CD8-positive, alpha-beta memory T cell (primary cell): ENCODE results near the gene WDR27. TPM values are rescaled to one million over a fixed set of nuclear protein-coding genes. Genes with fewer than 3 reads are reported as not detected.

Source experiments
- CTCF ChIA-PET: fragments of 350-600 bp; sonication (Branson Sonifier 250); formaldehyde crosslinking; loops from one replicate; lab custom pipeline; 2021; ENCODE audit warnings: antibody characterized with exemption; lab: Charles Lee
- POLR2A ChIA-PET: fragments of 350-600 bp; sonication (Branson Sonifier 250); formaldehyde crosslinking; loops from one replicate; lab custom pipeline; 2021; ENCODE audit warnings: antibody characterized with exemption; lab: Charles Lee
- DNase-seq, 5 donors: peaks; one replicate each; pipeline versions ENCODE4 v3.0.0 to v3.0.0-alpha.2; 2020 to 2022; ENCODE audit warnings: mixed read lengths in 1 of 5
- H3K27ac ChIP-seq: one replicate; pipeline ENCODE4 v1.7.0; 2013; ENCODE audit warnings: low read depth, mild to moderate bottlenecking, low read length, moderate library complexity
- H3K27me3 ChIP-seq: 2 replicates; pipeline ENCODE4 v1.7.0; 2013; ENCODE audit warnings: low read length, mild to moderate bottlenecking; ENCODE audit not compliant: insufficient read depth, poor library complexity, severe bottlenecking
- H3K36me3 ChIP-seq: 2 replicates; pipeline ENCODE4 v1.7.0; 2013; ENCODE audit warnings: mild to moderate bottlenecking, low read length, moderate library complexity; ENCODE audit not compliant: insufficient read depth
- H3K4me1 ChIP-seq: 2 replicates; pipeline ENCODE4 v1.7.0; 2013; ENCODE audit warnings: mild to moderate bottlenecking, low read length, moderate library complexity; ENCODE audit not compliant: insufficient read depth
- H3K4me3 ChIP-seq: 2 replicates; pipeline ENCODE4 v1.7.0; 2013; ENCODE audit warnings: mild to moderate bottlenecking, low read length
- H3K9me3 ChIP-seq: 2 replicates; pipeline ENCODE4 v1.7.0; 2013; ENCODE audit warnings: mild to moderate bottlenecking, low read length
- H3K27ac Mint-ChIP-seq, 8 donors: one replicate each; pipeline ENCODE4 v1.8.0; 2020 to 2021; ENCODE audit warnings: mixed read lengths in 8 of 8, mild to moderate bottlenecking in 6 of 8, inconsistent platforms in 3 of 8, moderate library complexity in 3 of 8
- H3K27me3 Mint-ChIP-seq, 2 donors: one replicate each; pipeline ENCODE4 v1.8.0; 2020 to 2021; ENCODE audit warnings: mixed read lengths in 2 of 2, mild to moderate bottlenecking in 1 of 2, moderate library complexity in 1 of 2
- H3K36me3 Mint-ChIP-seq, 3 donors: one replicate each; pipeline ENCODE4 v1.8.0; 2020 to 2021; ENCODE audit warnings: mixed read lengths in 3 of 3, inconsistent platforms in 1 of 3, mild to moderate bottlenecking in 1 of 3
- H3K4me1 Mint-ChIP-seq, 3 donors: one replicate each; pipeline ENCODE4 v1.8.0; 2020 to 2021; ENCODE audit warnings: mixed read lengths in 3 of 3, inconsistent platforms in 1 of 3, mild to moderate bottlenecking in 1 of 3
- H3K4me3 Mint-ChIP-seq, 7 donors: one replicate each; pipeline ENCODE4 v1.8.0; 2020 to 2021; ENCODE audit warnings: mixed read lengths in 7 of 7, mild to moderate bottlenecking in 6 of 7, moderate library complexity in 4 of 7, inconsistent platforms in 2 of 7
- H3K9me3 Mint-ChIP-seq, 5 donors: one replicate each; pipeline ENCODE4 v1.8.0; 2020 to 2022; ENCODE audit warnings: mixed read lengths in 5 of 5, mild to moderate bottlenecking in 3 of 5, moderate library complexity in 2 of 5, inconsistent platforms in 1 of 5
- polyA plus RNA-seq: library from polyadenylated mRNA; unstranded; fragments of 300-500 nt; fragmentation: Illumina TruSeq; gene quantifications from one replicate; pipeline ENCODE4 v1.2.3, GENCODE V29; 2021
- total RNA-seq, 2 experiments: library from RNA; stranded (reverse); gene quantifications; one replicate each; pipeline ENCODE4 v1.2.3, GENCODE V29; 2021

Gene WDR27
- total and polyA plus RNA-seq, 3 experiments from 2014 or later = 7.4 to 29.4 (median 24.5) TPM

DNA sequence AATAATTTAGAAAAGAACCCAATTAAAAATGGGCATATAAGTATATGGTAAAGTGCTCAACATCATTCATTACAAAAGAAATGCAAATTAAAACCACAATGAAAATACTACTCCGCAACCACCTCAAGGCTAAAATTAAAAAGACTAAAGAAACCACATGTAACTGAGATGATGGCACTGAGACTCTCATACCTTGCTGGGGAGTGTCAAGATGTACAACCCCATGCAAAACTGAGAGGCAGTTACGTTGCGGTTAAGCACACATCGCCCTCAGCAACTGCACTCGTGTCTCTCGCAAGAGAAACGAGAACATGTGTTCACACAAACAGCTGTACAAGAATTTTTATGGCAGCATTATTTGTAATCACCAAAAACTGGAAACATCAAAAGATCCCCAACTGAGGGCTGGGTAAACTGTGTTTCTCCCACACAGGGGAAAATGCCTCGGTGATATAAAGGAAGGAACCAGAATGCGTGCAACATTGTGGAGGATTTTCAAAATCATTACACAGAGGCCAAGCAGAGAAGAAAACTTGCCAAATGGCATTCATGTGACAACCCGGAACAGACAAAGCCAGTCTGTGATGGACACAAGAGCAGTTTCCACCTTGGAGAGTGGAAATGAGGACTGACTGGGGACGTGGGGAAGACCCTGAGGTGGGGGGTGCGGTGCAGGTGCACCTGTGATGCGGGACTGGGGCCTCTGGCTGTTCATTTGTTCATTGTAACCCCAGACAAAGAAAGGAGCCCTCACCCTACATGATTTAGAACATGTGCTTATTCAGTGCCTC is 144.9 kb downstream of the WDR27 start:
- ChIA-PET CTCF (no interaction called here), POLR2A (no interaction called here)
- peak in 3 of 5 donors; percentile 27 to 58 (median 52) for DNase-seq
- H3K27me3 Mint-ChIP-seq = peaks cover 0 to 4% of the 10 kb centered on the region in 2 donors
- peaks cover 0 to 8% (median 3%) of the 10 kb centered on the region in 5 donors for H3K9me3 Mint-ChIP-seq
- H3K36me3 Mint-ChIP-seq = peaks cover 14 to 22% (median 20%) of the 10 kb centered on the region in 3 donors
- Histone ChIP-seq H3K4me3 (no peak overlapping the region), H3K4me1 (peaks cover 10% of the 10 kb centered on the region), H3K27me3 (no peaks in the 10 kb centered on the region), H3K9me3 (no peaks in the 10 kb centered on the region), H3K27ac (no peak overlapping the region), H3K36me3 (no peaks in the 10 kb centered on the region)
- peak overlapping the region in 5 of 8 donors; percentile 25 to 84 (median 64) for H3K27ac Mint-ChIP-seq
- peak overlapping the region in 4 of 7 donors; percentile 42 to 72 (median 56) for H3K4me3 Mint-ChIP-seq
- H3K4me1 Mint-ChIP-seq = peaks cover 12 to 28% (median 19%) of the 10 kb centered on the region in 3 donors

DNA sequence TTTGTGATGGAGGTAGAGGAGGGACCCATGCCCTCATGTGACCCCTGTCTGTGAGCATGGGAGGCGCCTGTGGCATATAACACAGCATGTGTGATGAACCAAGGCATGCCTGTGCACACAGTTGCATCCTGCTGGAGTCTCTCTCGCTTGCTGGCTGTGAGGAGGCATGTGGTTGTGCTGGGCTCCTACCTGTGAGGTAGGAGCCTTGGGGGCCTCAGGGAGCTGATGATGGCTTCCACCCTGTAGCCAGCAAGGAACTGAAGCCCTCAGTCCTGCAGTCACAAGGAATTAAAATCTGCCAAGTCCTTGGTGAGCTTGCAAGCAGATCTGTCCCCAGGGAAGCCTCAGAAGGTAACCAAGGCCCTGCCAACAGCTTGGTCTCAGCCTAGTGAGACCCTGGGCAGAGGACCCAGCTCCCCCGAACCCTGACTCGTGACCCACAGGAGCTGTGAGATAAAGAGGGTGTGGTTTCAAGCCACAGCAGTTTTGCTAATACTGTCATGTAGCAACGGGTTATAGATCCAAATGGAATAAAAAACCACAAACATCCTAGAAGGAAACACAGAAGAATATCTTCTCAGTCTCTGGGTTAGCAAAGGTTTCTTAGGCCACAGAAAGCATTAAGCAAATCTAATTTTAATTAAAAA is 145.7 kb downstream of the WDR27 start:
- Mint-ChIP-seq H3K27me3 (peaks cover 0 to 4% of the 10 kb centered on the region in 2 donors), H3K4me3 (peak overlapping the region in 1 of 7 donors; percentile 15), H3K4me1 (peaks cover 12 to 28% (median 19%) of the 10 kb centered on the region in 3 donors), H3K36me3 (peaks cover 10 to 19% (median 17%) of the 10 kb centered on the region in 3 donors), H3K27ac (no peak overlapping the region), H3K9me3 (no peaks in the 10 kb centered on the region)
- Histone ChIP-seq H3K4me3 (no peak overlapping the region), H3K9me3 (no peaks in the 10 kb centered on the region), H3K27me3 (no peaks in the 10 kb centered on the region), H3K36me3 (no peaks in the 10 kb centered on the region), H3K27ac (no peak overlapping the region), H3K4me1 (peaks cover 10% of the 10 kb centered on the region)
- no peak for DNase-seq
- ChIA-PET POLR2A (no interaction called here), CTCF (no interaction called here)

GRCh38 chr6:169545982-169546381 is 155.8 kb downstream of the WDR27 start:
- H3K27me3 ChIP-seq = no peaks in the 10 kb centered on the region
- H3K27ac ChIP-seq = no peak overlapping the region
- Mint-ChIP-seq H3K27ac (no peak overlapping the region), H3K4me1 (no peaks in the 10 kb centered on the region), H3K36me3 (peaks cover 2 to 28% (median 9%) of the 10 kb centered on the region in 3 donors), H3K27me3 (no peaks in the 10 kb centered on the region), H3K9me3 (peaks cover 0 to 17% (median 8%) of the 10 kb centered on the region in 5 donors), H3K4me3 (no peak overlapping the region)
- no peak for DNase-seq
- POLR2A ChIA-PET = no interaction called here
- H3K36me3 ChIP-seq = no peaks in the 10 kb centered on the region
- CTCF ChIA-PET = no interaction called here
- H3K4me3 ChIP-seq = no peak overlapping the region
- H3K9me3 ChIP-seq = no peaks in the 10 kb centered on the region
- no peaks in the 10 kb centered on the region for H3K4me1 ChIP-seq

- ChIA-PET POLR2A (no interaction called here), CTCF (no interaction called here)
- no peaks in the 10 kb centered on the region for H3K27me3 Mint-ChIP-seq
- Histone ChIP-seq H3K36me3 (no peaks in the 10 kb centered on the region), H3K4me3 (no peak overlapping the region), H3K9me3 (no peaks in the 10 kb centered on the region), H3K27ac (no peak overlapping the region), H3K4me1 (no peaks in the 10 kb centered on the region), H3K27me3 (no peaks in the 10 kb centered on the region)
- no peak overlapping the region for H3K4me3 Mint-ChIP-seq
- H3K36me3 Mint-ChIP-seq = peaks cover 2 to 24% (median 7%) of the 10 kb centered on the region in 3 donors
- H3K4me1 Mint-ChIP-seq = no peaks in the 10 kb centered on the region
- DNase-seq = no peak
- no peak overlapping the region for H3K27ac Mint-ChIP-seq
- peaks cover 0 to 14% (median 8%) of the 10 kb centered on the region in 5 donors for H3K9me3 Mint-ChIP-seq
Observed at GRCh38 chr6:169543704-169544103, 158.1 kb downstream of the WDR27 start.

- POLR2A ChIA-PET = no interaction called here
- Histone ChIP-seq H3K36me3 (no peaks in the 10 kb centered on the region), H3K4me1 (no peaks in the 10 kb centered on the region), H3K9me3 (no peaks in the 10 kb centered on the region), H3K4me3 (no peak overlapping the region), H3K27ac (no peak overlapping the region), H3K27me3 (no peaks in the 10 kb centered on the region)
- H3K4me1 Mint-ChIP-seq = no peaks in the 10 kb centered on the region
- peaks cover 0 to 9% (median 4%) of the 10 kb centered on the region in 5 donors for H3K9me3 Mint-ChIP-seq
- no peak overlapping the region for H3K27ac Mint-ChIP-seq
- CTCF ChIA-PET = no interaction called here
- H3K27me3 Mint-ChIP-seq = no peaks in the 10 kb centered on the region
- no peak for DNase-seq
- peaks cover 1 to 16% (median 6%) of the 10 kb centered on the region in 3 donors for H3K36me3 Mint-ChIP-seq
- no peak overlapping the region for H3K4me3 Mint-ChIP-seq
Observed at GRCh38 chr6:169542491-169542890, 159.3 kb downstream of the WDR27 start.

- Mint-ChIP-seq H3K36me3 (peaks cover 3 to 27% (median 11%) of the 10 kb centered on the region in 3 donors), H3K4me1 (no peaks in the 10 kb centered on the region), H3K27me3 (no peaks in the 10 kb centered on the region), H3K4me3 (no peak overlapping the region), H3K9me3 (peaks cover 9 to 18% (median 13%) of the 10 kb centered on the region in 5 donors), H3K27ac (no peak overlapping the region)
- H3K4me1 ChIP-seq = no peaks in the 10 kb centered on the region
- ChIA-PET POLR2A (no interaction called here), CTCF (no interaction called here)
- H3K9me3 ChIP-seq = no peaks in the 10 kb centered on the region
- no peaks in the 10 kb centered on the region for H3K27me3 ChIP-seq
- DNase-seq = no peak
- H3K36me3 ChIP-seq = no peaks in the 10 kb centered on the region
- H3K4me3 ChIP-seq = no peak overlapping the region
- H3K27ac ChIP-seq = no peak overlapping the region
Observed at GRCh38 chr6:169539176-169539897, 162.5 kb downstream of the WDR27 start.

DNA sequence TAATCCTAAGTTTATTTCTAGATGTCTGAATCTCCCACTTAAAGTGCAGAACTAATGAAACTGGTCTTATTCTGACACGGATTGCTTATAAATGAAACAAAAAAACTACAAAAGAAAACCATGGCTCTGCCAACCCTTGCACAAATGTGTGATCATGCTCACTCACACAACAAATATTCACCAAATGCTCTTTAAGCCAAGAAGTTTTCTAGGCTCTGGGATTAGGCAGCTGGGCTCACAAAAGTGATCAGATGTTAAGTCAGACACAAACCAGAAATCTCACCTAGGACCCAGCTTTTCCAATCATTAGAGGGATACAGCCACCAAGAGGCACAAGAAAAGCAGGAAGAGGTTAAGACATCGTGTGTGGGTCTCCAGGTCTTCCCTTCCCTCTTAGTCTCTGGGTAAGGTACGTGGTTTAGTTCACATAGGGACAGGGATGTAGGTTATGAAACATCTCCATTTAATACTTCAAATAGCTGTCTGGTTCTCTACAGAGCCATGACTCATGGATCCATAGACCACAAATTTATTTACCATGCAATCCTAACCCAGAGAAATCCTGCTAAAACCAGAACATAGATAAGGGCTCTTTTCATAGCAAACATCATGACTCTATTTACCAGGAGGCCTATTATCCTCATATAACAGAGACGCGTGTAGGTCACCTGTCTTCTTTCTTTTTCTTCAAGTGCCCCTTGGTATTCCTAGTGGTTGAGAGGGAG is 165.2 kb downstream of the WDR27 start:
- no peak overlapping the region for H3K27ac ChIP-seq
- no peak overlapping the region for H3K4me3 ChIP-seq
- DNase-seq = no peak
- H3K36me3 ChIP-seq = no peaks in the 10 kb centered on the region
- no peaks in the 10 kb centered on the region for H3K9me3 ChIP-seq
- no peaks in the 10 kb centered on the region for H3K4me1 ChIP-seq
- CTCF ChIA-PET = no interaction called here
- Mint-ChIP-seq H3K27ac (no peak overlapping the region), H3K4me1 (no peaks in the 10 kb centered on the region), H3K4me3 (no peak overlapping the region), H3K27me3 (no peaks in the 10 kb centered on the region), H3K9me3 (peaks cover 10 to 30% (median 26%) of the 10 kb centered on the region in 5 donors), H3K36me3 (peaks cover 3 to 42% (median 11%) of the 10 kb centered on the region in 3 donors)
- no peaks in the 10 kb centered on the region for H3K27me3 ChIP-seq
- POLR2A ChIA-PET = no interaction called here
